SW 1271 (cell line): Measurements from ENCODE around the gene ATXN7.

Source experiments
- DNase-seq, 2 experiments: peaks; one replicate each; lab custom pipeline; 2025; lab: John Stamatoyannopoulos, UW

ATXN7 gene

GRCh38 chr3:63981980-63982379, 118.3 kb downstream of the ATXN7 start:
- DNase-seq: no peak

- no peak for DNase-seq
Observed at GRCh38 chr3:63984391-63984790, 120.7 kb downstream of the ATXN7 start.

DNA sequence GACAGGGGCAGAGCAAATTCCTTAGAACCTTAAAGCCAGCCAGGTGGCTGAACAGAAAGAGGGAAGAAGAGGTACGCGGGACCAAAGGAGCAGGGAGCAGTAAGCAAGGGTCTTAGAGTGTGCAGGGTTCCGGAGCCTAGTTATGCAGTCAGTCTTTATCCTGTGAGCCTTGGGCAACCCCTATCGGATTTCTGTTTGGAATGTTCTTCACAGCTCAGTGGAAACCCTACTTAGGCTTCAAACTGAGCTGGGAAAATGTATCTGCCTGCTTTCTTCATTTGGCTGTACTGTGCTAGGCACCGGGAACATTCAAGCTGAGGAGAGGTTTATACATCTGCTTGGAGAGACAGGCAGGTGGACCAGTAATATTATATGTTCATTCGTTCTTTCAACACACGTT, 122.5 kb downstream of the ATXN7 start:
- DNase-seq: no peak

DNA sequence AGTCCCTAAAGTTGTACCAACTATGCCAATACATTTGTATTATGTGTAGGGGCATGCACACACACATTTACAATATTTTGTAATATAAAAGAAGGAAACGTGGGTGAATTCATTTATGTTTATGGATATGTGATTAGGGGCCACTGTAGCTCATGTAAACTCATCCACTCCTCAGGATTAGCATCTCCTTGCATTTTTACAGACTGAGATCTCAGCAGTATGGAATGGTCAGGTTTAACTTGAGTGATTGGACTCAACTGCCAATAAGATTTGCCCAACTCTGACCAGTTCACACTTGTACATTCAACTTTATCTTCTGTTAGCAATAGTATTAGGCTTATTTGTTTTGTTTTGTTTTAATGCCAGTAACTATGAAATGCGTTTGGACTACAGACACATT, 123.2 kb downstream of the ATXN7 start:
- DNase-seq: no peak

DNA sequence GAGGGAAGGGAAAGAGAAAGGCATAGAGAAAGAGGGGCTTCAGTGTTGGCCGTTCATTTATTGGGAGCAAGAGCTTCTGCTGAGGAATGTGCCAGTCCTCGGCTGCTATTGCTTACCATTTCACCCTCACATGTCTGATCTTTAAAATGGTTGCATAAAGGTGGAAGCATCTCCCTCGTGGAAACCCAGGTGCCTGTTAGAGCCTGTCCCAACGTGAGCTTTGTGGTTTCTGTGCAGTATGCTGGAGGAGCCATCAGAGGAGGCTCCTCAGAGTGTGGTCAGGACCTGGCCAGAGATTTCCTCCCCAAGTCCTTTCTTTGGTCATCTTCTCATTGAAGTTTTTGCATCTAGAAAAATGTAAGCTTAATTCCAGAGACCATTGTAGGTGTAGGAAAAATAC, 125.3 kb downstream of the ATXN7 start:
- no peak for DNase-seq

DNA sequence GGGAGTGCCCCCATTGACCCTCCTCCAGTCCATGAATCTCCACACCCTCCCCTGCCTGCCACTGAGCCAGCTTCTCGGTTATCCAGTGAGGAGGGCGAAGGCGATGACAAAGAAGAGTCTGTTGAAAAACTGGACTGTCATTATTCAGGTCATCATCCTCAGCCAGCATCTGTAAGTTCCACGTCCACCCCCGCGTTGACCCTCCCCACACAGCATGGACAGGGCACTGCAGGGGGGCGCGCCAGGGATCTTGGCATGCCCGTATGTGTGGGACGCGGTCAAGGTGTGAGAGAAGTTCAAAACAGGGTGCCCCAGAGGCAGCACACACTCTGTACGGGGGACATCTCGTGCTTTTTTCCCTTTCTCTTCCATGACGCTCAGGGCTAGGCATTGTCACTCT, 126.5 kb downstream of the ATXN7 start:
- no peak for DNase-seq

DNA sequence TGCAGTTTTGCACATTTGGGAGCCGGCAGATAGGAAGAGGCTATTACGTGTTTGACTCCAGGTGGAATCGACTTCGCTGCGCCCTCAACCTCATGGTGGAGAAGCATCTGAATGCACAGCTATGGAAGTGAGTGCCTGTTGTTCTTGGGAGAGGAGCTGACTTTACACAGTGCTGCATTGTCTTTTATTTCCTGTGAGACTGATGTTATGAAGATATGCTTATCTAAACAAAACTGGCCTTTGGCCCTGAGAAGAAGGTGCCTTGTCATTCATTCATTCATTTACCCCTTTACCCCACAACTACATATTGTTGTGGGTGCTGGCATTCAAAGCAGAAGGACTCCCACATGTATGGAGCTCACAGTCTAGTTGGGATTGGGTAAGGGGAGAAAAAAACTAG, 127.1 kb downstream of the ATXN7 start:
- no peak for DNase-seq

DNA sequence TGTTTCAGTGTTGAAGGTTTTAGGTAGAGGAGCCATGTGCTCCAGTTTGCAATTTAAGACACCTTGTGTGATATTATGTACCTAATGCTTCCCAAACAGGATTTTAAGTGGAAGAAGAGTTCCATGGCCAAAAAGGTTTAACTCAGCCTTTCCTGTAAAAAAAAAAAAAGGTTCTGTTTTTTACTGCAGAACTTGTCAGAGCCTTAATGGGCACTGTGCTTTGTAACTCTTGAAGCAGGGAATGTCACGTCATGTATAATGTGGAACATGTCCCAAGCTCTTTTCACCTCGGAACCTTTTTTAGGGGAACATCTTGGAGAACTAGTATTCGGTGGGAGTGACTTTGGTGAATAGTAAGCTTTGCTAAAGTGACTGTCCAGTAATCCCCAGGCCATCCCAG, 128.0 kb downstream of the ATXN7 start:
- DNase-seq: no peak

DNA sequence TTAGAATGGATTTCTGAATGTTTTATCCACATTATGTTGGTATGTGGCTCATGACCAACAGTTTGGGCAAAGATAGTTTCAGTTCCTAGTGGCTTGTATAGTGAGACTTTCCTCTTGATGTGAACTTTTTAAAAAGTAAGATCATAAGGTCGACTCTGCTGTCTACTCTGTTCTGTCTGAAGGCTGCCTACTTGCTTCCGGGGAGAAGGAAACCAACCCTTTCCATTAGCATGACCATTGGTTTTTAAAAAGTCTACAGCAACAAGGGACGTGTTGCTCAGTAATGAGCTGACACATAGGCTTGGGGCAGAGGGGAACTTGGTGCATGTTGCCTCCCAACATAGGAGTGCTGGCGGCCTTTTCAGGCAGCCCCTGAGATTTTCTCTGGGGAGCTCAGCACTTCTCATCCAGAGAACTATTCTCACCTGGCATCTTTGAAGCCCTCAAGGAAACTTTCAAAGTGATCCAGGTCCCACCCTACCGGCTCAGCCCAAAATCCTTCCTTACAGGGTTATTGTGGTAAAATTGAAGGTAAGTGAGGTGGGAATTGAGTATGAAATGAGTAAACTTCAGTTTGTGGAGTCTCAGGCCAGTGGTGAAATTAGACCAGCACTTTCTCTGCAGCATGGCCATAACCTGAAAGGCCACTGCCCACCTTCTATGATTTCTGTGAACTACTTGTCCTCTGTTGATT, 129.0 kb downstream of the ATXN7 start:
- DNase-seq: no peak

GRCh38 chr3:63993653-63994079, 130.0 kb downstream of the ATXN7 start:
- peak in 1 of 2 experiments; percentile 40 for DNase-seq

DNA sequence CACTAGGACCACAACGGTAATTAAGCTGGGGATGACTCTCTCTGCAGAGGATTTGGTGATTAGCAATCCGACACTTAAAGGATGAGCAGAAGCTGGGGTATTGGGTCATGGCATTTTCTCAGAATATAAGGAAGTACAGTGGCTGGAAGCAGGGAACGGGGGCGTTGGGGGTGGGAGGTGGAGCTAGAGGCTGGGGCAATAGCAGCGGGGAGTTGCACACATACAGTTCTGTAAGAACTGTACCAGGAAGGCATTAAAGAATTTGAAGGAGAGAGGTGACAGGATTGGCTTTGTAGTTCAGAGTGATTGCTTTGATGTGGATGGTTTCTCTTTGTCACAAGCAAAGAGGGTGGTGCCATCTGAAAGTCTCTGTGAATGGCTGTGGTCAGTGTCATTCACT, 131.4 kb downstream of the ATXN7 start:
- DNase-seq: no peak

DNA sequence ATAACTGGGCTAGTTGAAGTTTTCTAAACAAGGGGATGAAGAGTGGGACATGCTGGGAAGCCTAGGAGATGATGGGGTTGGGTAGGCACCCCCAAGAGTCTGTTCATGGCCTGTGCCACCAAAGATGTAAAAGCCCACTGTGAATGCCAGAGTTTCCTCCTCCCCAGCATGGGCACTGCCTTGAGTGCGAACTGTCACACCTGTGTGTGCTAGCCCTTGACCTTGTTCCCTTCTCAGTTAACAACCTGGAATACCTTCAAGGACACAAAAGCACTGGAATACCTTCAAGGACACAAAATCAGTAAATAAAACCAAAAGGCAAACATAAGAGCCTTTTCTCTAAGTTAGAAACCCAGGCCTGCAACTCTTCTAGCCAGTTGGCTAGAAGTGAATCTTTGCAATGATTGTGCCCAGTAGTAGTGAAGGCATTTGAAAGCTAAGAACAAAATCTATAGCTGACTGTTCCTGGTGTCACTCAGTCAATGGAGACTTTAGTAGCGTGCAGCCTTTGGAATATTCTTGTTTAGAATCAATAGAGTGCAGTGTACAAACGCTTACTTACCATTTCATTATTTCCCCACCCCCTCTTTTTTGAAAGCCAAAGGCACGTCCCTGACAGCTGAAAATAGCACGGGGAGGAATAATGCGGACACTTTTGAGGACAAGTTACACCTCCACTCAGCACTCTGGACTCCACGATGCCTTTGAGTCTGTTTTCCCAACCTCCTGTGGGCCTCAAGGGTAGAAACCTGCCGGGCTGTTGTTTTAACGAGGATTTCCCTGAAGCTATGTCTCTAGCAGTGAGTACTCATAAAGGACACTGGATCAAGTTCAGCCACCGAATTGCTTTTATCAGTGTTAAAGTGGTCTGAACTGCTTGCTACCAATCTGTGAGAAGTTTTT, 135.4 kb downstream of the ATXN7 start:
- no peak for DNase-seq

DNA sequence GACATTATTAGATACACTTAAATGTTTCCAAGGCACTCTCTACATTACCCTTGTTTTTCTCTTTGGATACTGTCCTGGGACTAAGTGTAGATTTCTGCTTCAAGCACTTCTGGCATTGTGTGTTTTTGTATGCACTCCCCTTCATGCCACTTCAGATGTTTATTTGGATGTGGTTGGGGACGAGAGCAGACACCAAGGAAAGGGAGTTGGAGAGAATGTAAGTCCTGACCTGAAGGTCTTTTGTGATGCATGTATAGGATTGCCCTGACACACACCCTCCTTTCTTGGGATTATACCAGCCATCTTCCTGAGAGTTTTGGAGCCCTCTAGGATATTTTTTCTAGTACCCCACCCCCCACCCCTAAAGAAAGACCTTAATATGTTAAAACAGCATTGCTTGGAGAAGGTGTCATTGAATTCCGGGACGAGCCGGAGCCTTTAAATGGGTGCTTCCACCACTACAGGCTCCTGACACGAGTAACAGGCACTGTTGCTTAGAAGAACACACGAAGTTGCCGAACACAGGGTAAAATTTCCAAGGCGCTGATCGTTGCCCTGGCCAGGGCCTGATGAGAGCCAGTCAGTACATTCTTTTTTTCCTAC, 136.9 kb downstream of the ATXN7 start:
- DNase-seq: no peak

DNA sequence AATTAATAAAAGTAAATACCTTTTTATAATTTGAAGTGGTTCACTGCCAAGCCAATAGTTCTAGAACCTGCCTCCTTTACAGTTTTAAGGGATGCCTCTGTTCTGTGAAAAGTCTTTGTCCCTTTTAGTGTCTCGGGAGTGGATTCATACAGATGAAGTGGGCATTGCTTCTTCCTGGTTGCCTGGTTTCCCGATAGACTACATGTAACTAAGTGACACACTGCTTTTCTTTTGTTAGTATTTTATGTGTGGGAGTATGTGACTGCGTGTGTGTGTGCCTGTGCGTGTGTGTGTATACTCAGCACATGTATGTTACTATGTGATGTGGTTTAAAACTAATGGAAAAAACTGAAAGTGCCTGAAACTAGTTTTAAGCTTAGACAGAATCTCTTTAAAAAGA, 138.6 kb downstream of the ATXN7 start:
- no peak for DNase-seq

DNA sequence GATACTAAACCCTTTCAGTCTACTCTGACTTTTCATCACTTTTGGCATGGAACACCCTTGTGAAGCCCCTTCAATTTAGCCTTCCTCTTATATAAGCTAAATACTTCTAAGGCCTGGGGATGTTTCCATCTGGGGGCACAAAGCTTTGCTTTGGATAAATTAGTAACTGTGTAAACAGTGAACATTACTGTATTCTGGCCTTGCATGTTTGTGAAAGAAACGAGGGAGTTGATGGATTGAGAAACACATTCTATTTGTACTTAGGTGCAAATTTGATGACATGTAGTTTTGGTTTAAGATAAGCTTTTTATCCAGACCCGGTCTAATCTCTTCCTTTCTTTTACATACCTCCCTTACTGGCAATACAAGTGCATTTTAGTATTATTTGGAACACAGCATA, 139.9 kb downstream of the ATXN7 start:
- DNase-seq: no peak

- DNase-seq: no peak
Observed at GRCh38 chr3:64008017-64008416, 144.3 kb downstream of the ATXN7 start.

GRCh38 chr3:64008487-64009351, 145.1 kb downstream of the ATXN7 start:
- DNase-seq: no peak

DNA sequence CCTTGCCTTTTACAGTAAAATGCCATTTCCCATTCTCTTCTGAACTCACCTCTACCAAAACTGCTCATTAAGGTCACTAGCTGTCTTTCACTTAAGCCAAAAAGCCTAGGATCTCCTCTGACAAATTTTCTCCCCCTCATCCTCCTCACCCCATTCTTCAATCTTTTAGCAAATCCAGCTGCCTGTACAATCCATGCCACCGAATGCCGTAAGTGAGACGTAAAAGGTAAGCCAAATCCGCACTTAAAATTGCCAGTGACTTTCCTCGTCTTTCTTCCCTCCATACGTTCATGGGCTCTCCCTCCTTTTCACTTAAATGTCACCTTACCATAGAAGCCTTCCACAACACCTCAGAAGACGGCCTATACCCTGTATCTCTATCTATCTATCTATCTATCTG, 145.9 kb downstream of the ATXN7 start:
- no peak for DNase-seq

- no peak for DNase-seq
Observed at GRCh38 chr3:64010199-64010598, 146.5 kb downstream of the ATXN7 start.

DNA sequence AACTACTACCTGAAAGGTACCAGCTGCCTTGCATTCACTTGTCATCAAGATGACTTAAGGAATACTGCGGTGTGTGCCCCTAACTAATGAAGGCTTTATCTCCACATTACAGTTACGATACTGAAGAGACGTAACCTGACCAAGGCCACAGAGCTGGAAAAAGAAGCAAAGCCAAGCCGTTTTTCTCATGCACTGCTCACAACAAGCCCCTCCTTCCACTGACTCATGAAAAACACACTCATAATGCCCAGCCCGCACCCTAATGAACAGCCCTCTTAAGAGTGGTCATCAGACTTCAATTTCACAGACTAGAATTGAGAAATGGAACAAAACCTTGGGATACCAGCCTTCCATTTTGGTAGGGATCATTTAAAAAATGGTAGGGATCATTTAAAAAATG, 148.0 kb downstream of the ATXN7 start:
- no peak for DNase-seq

DNA sequence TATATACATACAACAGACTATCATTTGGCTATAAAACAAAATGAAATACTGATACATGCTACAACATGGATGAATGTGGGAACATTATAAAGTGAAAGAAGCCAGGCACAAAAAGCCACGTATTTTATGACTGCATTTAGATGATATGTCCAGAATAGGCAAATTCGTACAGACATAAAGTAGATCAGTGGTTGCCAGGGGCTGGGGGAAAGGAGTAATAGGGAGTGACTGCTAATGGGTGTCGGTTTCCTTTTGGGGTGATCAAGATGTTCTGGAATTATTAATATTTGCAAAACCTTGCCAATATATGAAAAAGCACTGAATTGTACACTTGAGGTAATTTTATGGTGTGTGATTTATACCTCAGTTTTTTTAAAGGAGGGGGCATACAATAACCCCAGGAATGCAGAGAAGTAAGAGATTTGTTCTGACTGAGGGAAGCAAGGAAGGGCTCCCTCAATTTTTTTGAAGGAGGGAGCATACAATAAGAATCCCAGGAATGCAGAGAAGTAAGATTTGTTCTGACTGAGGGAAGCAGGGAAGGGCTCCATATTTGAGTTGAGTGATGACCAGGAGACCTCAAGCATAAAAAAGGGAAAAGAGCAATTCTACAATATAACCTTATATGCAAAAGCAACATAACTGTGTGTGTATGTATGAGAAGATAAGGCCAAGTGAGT, 153.4 kb downstream of the ATXN7 start:
- no peak for DNase-seq
